Activated naive CD4-positive, alpha-beta T cell treated with anti-CD3 and anti-CD28 coated beads, Interleukin-2, amount 10 ng/mL, durations not matched to agents 7 days and 5 days (primary cell): ENCODE results near the gene MCC.
"Not testable (repeated sequence)": the region's sequence is repeated elsewhere in the genome, so short reads cannot be mapped to it uniquely, and the experiment has no call there.

ENCODE experiments used
- CTCF ChIA-PET: fragments of 350-600 bp; sonication (Branson Sonifier 250); formaldehyde crosslinking; loops from one replicate; lab custom pipeline; 2021; ENCODE audit warnings: antibody characterized with exemption; lab: Charles Lee
- DNase-seq: peaks from one replicate; pipeline ENCODE4 v3.0.0-alpha.2; 2020
- H3K27ac Mint-ChIP-seq: one replicate; pipeline ENCODE4 v1.8.0; 2021; ENCODE audit warnings: mild to moderate bottlenecking, moderate library complexity, mixed read lengths
- H3K27me3 Mint-ChIP-seq: one replicate; pipeline ENCODE4 v1.8.0; 2021; ENCODE audit warnings: mild to moderate bottlenecking, mixed read lengths
- H3K36me3 Mint-ChIP-seq: one replicate; pipeline ENCODE4 v1.8.0; 2021; ENCODE audit warnings: mixed read lengths
- H3K4me1 Mint-ChIP-seq: one replicate; pipeline ENCODE4 v1.8.0; 2021; ENCODE audit warnings: mixed read lengths
- H3K4me3 Mint-ChIP-seq: one replicate; pipeline ENCODE4 v1.8.0; 2021; ENCODE audit warnings: mild to moderate bottlenecking, moderate library complexity, mixed read lengths
- H3K9me3 Mint-ChIP-seq: one replicate; pipeline ENCODE4 v1.8.0; 2021; ENCODE audit warnings: mixed read lengths

Gene MCC

DNA sequence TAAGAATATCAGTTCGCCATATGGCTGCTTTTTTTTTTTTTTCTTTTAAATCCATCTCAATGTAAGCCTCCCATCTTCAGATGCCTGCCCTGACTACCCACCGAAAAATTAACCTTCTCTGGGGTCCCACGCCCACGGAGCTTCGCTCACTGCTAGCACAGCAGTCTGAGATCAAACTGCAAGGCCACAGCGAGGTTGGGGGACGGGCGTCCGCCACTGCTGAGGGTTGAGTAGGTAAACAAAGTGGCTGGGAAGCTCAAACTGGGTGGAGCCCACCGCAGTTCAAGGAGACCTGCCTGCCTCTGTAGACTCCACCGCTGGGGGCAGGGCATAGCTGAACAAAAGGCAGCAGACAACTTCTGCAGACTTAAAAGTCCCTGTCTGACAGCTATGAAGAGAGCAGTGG is 414.6 kb downstream of the MCC start:
- not testable (repeated sequence) for H3K4me3 Mint-ChIP-seq, H3K9me3 Mint-ChIP-seq, H3K27me3 Mint-ChIP-seq

DNA sequence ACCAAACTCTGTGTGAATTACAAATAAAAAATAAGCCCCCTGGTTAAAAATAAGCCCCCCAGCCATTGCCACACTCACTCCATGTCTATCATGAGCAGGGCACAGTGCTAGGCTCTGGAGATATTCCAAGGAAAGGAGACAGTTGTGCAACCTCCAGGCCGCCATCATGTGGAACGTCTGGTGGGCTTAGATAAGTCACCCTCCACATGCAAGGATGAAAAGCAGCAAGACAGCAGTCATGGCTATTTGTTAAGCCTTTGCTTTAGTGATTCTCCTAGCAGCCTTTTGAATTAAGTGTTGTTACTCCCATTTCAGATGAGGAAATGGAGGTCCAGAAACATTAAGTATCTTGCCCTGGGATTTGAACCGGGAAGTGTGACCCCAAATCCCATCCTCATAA is 416.9 kb downstream of the MCC start:
- Mint-ChIP-seq H3K27me3 (no peaks in the 10 kb centered on the region), H3K36me3 (peaks cover 3% of the 10 kb centered on the region), H3K27ac (no peak overlapping the region), H3K4me1 (peaks cover 22% of the 10 kb centered on the region), H3K4me3 (no peak overlapping the region), H3K9me3 (peaks cover 2% of the 10 kb centered on the region)
- CTCF ChIA-PET: interaction anchor here (1.2 to 1.4 kb wide), 2 partner anchors 12 to 75 kb away, joined by 3 to 4 read pairs; no protein-coding TSS in a partner anchor
- no peak for DNase-seq

More for the DNA sequence above, 414.6 kb downstream of the MCC start:
- H3K4me1 Mint-ChIP-seq: peaks cover 22% of the 10 kb centered on the region
- H3K27ac Mint-ChIP-seq: peak overlapping the region; percentile 60
- CTCF ChIA-PET: interaction anchor here (0.7 to 0.8 kb wide), 3 partner anchors 10 to 14 kb away, joined by 3 to 4 read pairs (median 3); no protein-coding TSS in a partner anchor
- not testable (repeated sequence) for H3K36me3 Mint-ChIP-seq
- peak; percentile 62 for DNase-seq

DNA sequence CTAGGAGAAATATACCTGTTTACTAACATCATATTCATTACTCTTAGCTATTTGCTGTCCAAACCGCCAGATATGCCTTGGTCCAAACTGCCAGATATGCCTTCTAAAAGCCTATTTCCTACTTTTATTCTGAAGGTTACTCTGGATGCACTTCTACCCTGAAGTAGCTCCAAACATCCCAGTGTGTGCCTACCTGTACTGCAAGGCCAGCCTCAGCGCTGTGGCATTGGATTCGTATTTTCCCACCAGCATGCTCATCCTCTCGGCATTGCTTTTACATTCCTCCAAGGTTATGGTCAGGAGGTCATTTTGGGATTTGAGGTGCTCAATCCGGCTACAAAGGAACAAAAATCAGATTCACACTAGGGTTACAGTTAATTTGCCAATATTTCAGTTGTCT is 417.4 kb downstream of the MCC start:
- no peaks in the 10 kb centered on the region for H3K27me3 Mint-ChIP-seq

DNA sequence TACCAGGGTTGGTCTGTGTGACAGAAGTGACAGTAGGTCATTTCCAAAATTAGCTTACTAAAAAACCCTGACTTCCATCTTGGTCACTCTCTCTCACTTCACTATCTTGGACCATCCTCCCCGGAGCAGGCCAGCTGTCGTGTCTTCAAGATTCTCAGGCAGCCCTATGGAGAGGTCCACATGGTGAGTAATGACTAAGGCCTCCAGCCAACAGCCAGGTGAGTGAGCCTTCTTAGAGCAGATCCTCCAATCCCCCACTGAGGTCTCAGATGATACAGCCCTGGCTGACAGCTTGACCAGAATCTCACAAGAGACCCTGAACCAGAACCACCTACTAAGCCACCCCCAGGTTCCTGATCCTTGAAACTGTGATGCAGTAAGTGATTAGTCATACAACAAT is 419.7 kb downstream of the MCC start:
- Mint-ChIP-seq H3K36me3 (no peaks in the 10 kb centered on the region), H3K4me1 (peaks cover 11% of the 10 kb centered on the region), H3K9me3 (no peaks in the 10 kb centered on the region), H3K27ac (no peak overlapping the region), H3K4me3 (no peak overlapping the region), H3K27me3 (peaks cover 4% of the 10 kb centered on the region)
- DNase-seq: no peak
- CTCF ChIA-PET: no interaction called here

More for the DNA sequence above, 417.4 kb downstream of the MCC start:
- no peak for DNase-seq
- H3K27ac Mint-ChIP-seq: no peak overlapping the region
- CTCF ChIA-PET: no interaction called here
- peaks cover 3% of the 10 kb centered on the region for H3K36me3 Mint-ChIP-seq
- H3K9me3 Mint-ChIP-seq: peaks cover 2% of the 10 kb centered on the region
- H3K4me3 Mint-ChIP-seq: no peak overlapping the region
- peaks cover 22% of the 10 kb centered on the region for H3K4me1 Mint-ChIP-seq

DNA sequence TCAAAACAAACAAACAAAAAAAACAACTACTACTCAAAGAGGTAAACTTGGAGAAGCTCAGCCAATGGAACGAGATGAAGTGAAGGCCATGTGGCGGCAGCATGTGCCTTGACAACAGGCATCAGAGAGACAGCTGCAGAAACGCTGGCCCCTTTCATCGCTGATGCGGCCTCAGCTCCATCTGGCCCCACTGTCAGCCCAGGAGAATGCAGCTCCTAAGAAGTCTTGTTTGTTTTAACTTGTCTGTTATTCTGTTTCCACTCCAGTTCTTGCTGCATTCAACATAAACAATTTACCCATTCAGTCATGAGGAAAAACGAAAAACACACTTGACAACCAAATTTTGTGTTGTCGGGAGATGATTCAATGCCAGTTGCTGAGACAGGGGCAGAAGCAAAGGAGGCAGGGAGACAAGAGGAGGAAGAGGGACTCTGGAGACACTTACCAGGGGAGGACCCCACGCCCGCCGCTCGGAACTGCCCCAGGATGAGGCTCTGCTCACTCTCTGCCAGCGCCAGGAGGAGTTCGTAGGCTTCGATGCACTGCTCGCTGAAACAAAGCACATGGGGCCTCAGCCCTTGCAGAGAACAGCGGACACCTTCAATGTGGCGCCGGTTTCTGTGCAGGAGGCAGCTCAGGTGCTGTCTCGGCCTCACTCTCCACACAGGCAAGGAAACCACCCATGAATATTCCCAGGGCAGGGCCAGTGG is 420.5 kb downstream of the MCC start:
- Mint-ChIP-seq H3K4me3 (no peak overlapping the region), H3K27ac (no peak overlapping the region), H3K27me3 (peaks cover 8% of the 10 kb centered on the region), H3K4me1 (peaks cover 10% of the 10 kb centered on the region), H3K9me3 (no peaks in the 10 kb centered on the region), H3K36me3 (no peaks in the 10 kb centered on the region)
- DNase-seq: no peak
- CTCF ChIA-PET: no interaction called here

DNA sequence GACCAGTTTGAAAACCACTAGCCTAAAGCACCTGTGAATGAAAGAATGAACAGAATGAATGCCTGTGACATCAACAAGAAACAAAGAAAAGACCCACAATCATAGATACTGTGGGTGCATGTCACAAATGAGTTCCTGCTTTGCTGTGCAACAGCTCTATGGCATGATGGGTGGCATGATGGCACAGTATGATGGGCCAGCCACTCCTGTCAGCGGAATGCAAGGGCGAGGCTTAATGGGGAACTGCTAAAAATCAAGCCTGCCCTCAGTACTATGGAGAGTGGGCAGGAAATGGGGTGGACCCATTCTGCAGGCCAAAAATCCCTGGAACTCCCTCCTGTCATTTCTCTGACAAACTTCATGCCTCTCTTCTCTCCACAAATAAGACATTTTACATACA is 422.6 kb downstream of the MCC start:
- no peaks in the 10 kb centered on the region for H3K9me3 Mint-ChIP-seq
- H3K4me1 Mint-ChIP-seq: peaks cover 21% of the 10 kb centered on the region
- no peak overlapping the region for H3K27ac Mint-ChIP-seq
- no peaks in the 10 kb centered on the region for H3K36me3 Mint-ChIP-seq
- no peak overlapping the region for H3K4me3 Mint-ChIP-seq
- CTCF ChIA-PET: no interaction called here
- no peak for DNase-seq
- peaks cover 8% of the 10 kb centered on the region for H3K27me3 Mint-ChIP-seq

DNA sequence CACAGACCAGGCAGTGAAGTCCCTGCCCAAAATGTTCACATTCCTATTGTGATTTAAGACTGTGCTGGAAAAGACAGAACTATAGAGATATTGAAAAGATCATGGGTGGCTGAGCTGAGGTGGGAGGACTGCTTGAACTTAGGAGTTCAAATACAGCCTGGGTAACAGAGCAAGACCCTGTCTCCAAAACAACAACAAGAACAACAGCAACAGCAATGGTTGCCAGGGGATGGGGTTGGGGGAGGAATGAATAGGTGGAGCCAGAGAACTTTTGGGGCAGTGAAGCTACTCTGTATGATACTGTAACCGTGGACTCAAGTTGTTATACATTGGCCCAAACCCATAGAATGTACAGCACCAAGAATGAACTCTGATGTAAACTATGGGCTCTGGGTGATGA is 423.4 kb downstream of the MCC start:
- Mint-ChIP-seq H3K9me3 (no peaks in the 10 kb centered on the region), H3K36me3 (no peaks in the 10 kb centered on the region), H3K27ac (no peak overlapping the region), H3K4me3 (no peak overlapping the region), H3K27me3 (peaks cover 10% of the 10 kb centered on the region), H3K4me1 (peaks cover 21% of the 10 kb centered on the region)
- CTCF ChIA-PET: no interaction called here
- DNase-seq: no peak

DNA sequence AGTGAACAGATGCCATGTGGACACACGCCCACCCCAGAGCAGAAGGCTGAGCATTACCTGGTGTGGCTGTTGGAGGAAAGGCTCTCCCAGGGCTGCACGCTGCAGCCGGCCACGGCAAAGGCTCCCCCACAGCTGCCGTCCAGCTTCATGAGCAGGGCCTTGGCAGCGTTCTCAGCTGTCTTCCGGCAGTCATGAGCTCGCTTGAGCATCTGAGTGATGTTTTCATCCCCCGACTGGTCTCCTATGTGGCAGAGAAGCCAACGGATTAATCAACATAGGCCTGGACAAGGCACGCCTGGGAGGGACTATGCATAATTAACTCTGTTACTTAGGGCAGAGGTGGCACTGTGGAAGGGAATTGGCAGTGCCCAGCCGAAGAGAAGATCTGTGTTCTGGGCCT is 424.3 kb downstream of the MCC start:
- Mint-ChIP-seq H3K4me1 (peaks cover 25% of the 10 kb centered on the region), H3K27ac (no peak overlapping the region), H3K36me3 (no peaks in the 10 kb centered on the region), H3K27me3 (peaks cover 16% of the 10 kb centered on the region), H3K4me3 (no peak overlapping the region), H3K9me3 (no peaks in the 10 kb centered on the region)
- CTCF ChIA-PET: interaction anchor here (0.7 to 1.3 kb wide), 4 partner anchors 10 to 548 kb away, joined by 3 to 4 read pairs (median 3); no protein-coding TSS in a partner anchor
- DNase-seq: no peak

DNA sequence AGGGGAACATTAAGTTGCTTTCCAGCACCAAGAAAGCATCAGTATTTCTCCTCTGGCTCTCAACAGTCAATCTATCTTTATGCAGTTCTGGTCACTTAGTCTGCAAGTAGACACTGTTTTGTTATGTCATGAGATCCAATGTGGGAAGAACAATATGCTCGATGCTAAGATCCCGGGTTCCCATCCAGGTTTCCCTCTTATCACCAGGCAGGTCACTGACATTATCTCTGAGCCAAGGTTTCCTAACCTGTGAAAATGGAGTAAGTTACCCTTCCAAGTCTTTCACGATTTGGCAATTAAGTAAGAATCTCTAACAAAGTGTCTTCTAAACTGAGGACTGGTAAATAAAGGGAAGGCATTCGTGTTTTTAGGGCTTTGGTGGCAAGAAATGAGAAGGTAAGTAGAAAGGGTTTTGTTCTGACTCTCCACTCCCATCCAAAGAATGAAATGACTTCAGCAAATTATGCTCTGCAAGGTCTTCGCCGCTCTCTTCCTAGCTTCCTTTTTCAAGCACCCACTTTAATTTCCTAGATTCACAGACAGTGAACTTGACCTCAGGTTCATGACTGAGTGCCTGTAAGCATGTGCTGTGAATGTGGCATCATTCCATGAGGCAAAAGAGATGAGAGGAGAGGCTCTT is 425.3 kb downstream of the MCC start:
- CTCF ChIA-PET: interaction anchor here (0.7 to 1.3 kb wide), 4 partner anchors 11 to 549 kb away, joined by 3 to 4 read pairs (median 3); no protein-coding TSS in a partner anchor
- no peak for DNase-seq
- no peak overlapping the region for H3K27ac Mint-ChIP-seq
- peaks cover 16% of the 10 kb centered on the region for H3K27me3 Mint-ChIP-seq
- no peak overlapping the region for H3K4me3 Mint-ChIP-seq
- no peaks in the 10 kb centered on the region for H3K9me3 Mint-ChIP-seq
- peaks cover 29% of the 10 kb centered on the region for H3K4me1 Mint-ChIP-seq
- H3K36me3 Mint-ChIP-seq: no peaks in the 10 kb centered on the region

DNA sequence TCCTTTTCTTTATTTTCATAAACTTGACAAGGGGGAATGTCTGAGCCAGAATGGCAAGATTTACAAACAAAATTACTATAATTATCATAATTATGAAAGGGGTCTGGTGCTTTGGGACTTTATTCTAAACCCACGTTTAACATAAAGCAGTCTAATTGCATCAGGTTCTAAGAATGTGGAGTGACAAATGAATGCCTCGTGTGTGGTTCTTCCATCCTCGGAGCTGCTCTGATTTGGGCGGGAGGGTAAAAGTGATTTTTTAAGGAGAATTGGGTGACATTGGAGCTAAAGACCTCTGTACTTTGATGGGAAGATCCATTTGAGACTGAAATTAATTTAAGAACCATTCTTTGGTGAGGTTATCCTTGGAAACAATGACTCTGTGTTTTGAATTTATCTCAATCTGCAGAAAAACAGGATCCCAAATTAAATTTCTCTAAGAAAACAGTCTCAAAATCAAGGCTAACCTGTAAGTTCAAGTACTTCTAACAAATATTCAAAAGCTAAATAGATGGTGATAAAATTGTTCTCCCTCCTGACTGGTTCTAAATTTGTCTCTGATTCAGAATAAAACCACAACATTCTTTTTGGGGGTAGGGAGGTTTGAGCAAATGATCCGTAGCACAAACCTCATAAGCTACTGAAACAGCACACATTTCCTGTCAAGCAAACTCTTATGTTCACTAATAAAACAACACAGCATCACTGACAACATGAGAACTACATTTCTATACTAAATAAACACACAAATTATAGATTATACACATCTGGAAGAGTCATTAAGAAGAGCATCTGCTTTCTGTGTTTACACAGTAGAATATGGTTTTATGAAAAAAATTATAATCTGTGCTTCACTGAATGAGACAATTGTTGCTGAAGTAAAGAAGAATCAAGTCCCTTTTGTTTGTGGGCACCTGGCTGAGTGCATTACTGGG is 426.1 kb downstream of the MCC start:
- Mint-ChIP-seq H3K27ac (peak overlapping the region; percentile 34), H3K4me3 (no peak overlapping the region), H3K36me3 (no peaks in the 10 kb centered on the region), H3K9me3 (no peaks in the 10 kb centered on the region), H3K4me1 (peaks cover 29% of the 10 kb centered on the region), H3K27me3 (peaks cover 16% of the 10 kb centered on the region)
- no peak for DNase-seq
- CTCF ChIA-PET: interaction anchor here (1.0 kb wide), 1 partner anchor 9 kb away, joined by 4 read pairs; no protein-coding TSS in a partner anchor

DNA sequence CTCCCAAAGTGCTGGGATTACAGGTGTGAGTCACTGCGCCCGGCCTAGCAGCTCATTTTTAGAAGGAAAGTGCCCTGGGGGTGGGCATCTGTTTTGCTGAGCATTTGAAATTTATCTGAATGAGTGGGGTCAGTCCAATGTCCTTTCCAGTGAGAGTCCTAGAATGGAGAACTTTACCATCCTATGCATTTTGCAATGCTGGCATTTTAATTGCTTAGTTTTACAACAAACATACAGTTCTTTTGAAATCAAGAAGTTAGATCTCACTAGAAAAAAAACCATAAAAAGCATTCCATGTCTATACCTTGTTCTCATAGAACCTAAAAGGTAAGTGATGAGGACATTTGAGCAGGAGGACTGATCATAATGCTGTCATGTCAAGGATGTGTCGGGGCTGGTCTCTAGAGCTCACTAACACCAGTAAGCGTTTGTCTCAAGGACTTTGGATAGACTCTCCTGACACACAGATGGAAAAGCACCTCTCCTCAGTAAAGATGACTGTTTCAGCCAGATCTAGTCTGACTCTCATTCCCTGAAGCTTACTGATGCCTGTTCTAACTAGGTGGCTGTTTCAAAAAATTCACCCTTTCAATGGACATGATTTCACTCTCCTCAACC is 427.7 kb downstream of the MCC start:
- no peak for DNase-seq
- H3K9me3 Mint-ChIP-seq: no peaks in the 10 kb centered on the region
- no peak overlapping the region for H3K27ac Mint-ChIP-seq
- H3K27me3 Mint-ChIP-seq: peaks cover 16% of the 10 kb centered on the region
- no peaks in the 10 kb centered on the region for H3K36me3 Mint-ChIP-seq
- peaks cover 29% of the 10 kb centered on the region for H3K4me1 Mint-ChIP-seq
- CTCF ChIA-PET: interaction anchor here (1.1 to 1.2 kb wide), 2 partner anchors 13 to 64 kb away, joined by 3 read pairs; no protein-coding TSS in a partner anchor
- no peak overlapping the region for H3K4me3 Mint-ChIP-seq

DNA sequence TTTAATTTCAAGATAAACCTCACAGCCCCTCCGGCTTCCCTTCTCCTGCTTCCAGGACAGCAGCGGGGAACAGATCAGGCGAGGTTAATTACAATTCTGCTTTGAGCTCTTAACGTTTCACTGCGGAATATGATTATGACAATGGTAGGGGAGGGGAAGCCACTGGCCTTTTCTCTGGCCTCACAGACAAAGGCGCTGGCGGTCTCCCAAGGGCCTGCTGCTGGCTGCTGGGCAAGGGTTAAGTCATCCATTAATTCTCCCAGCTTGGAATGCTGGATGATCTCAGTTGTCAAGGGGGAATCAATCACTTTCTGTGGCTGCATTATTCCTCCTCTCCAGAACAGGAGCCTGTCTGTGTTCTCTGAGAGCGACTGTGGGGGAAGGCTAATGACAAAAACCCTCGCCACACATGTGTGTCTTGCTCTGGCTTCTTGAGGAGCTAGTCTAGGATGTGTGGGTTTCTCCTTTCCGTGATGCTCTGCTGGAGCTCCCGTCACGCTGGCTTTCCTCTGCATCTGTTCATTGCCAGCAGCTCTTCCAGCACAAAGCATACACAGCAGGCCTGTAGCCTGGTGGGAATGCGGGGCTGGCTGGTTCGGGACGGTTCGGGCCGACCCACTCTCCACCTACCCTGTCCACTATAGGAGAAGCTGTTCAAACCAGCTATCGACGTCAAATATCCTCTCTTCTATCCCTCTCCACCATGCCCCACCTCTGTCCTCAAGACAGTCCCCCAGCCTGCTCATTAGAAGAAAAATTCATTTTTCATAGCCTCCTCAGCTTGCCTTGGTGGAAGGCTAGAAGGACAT is 428.8 kb downstream of the MCC start:
- Mint-ChIP-seq H3K4me3 (no peak overlapping the region), H3K36me3 (no peaks in the 10 kb centered on the region), H3K4me1 (peaks cover 29% of the 10 kb centered on the region), H3K9me3 (no peaks in the 10 kb centered on the region), H3K27ac (no peak overlapping the region), H3K27me3 (peaks cover 16% of the 10 kb centered on the region)
- no peak for DNase-seq
- CTCF ChIA-PET: interaction anchor here (0.7 to 1.2 kb wide), 3 partner anchors 13 to 18 kb away, joined by 3 read pairs; no protein-coding TSS in a partner anchor

DNA sequence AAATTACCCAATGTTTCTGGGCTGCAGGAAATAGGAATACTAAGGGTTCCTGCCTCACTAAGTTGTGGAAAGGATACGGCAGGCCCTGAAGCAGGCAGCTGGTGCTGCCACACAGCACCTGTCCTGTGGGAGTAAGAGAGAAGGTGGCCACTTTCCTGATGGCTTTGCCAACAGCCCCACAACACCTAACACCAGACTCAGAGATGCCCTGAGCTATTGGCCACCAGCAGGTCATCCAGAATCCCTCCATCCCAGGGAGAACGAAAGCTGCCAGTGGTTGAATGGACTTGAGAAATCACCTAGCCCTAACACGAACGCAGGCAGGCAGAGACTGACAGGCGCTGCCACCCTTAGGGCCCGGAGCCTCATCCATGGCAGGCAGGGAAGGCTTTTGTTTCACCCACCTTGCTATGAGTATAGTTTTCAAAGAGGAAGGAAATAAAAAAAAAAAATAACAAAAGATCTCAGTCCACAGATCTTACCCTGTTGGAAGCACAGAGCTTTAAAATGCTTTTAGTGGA is 429.5 kb downstream of the MCC start:
- H3K9me3 Mint-ChIP-seq: no peaks in the 10 kb centered on the region
- H3K4me1 Mint-ChIP-seq: peaks cover 29% of the 10 kb centered on the region
- no peak overlapping the region for H3K4me3 Mint-ChIP-seq
- CTCF ChIA-PET: interaction anchor here (0.9 kb wide), 1 partner anchor 18 kb away, joined by 3 read pairs; no protein-coding TSS in a partner anchor
- H3K27me3 Mint-ChIP-seq: peaks cover 14% of the 10 kb centered on the region
- no peak for DNase-seq
- H3K36me3 Mint-ChIP-seq: no peaks in the 10 kb centered on the region
- H3K27ac Mint-ChIP-seq: no peak overlapping the region
